Activated naive CD4-positive, alpha-beta T cell treated with anti-CD3 and anti-CD28 coated beads, Interleukin-2, amount 50 U/mL, for 24 hours (primary cell): ENCODE results near the gene SMARCD1.
"Not testable (repeated sequence)": the region's sequence is repeated elsewhere in the genome, so short reads cannot be mapped to it uniquely, and the experiment has no call there.

ENCODE experiments used
- H3K27ac Mint-ChIP-seq: one replicate; pipeline ENCODE4 v1.8.0; 2021; ENCODE audit warnings: mild to moderate bottlenecking, mixed read lengths
- H3K27me3 Mint-ChIP-seq: one replicate; pipeline ENCODE4 v1.8.0; 2021; ENCODE audit warnings: mixed read lengths
- H3K36me3 Mint-ChIP-seq: one replicate; pipeline ENCODE4 v1.8.0; 2021; ENCODE audit warnings: mixed read lengths
- H3K4me1 Mint-ChIP-seq: one replicate; pipeline ENCODE4 v1.8.0; 2021; ENCODE audit warnings: mixed read lengths
- H3K4me3 Mint-ChIP-seq: one replicate; pipeline ENCODE4 v1.8.0; 2021; ENCODE audit warnings: mild to moderate bottlenecking, mixed read lengths
- H3K9me3 Mint-ChIP-seq: one replicate; pipeline ENCODE4 v1.8.0; 2021; ENCODE audit warnings: mixed read lengths

SMARCD1 gene

GRCh38 chr12:50083301-50083700 lies 1.8 kb upstream of the SMARCD1 start:
- Mint-ChIP-seq H3K36me3 (no peaks in the 10 kb centered on the region), H3K27me3 (no peaks in the 10 kb centered on the region), H3K9me3 (no peaks in the 10 kb centered on the region), H3K4me1 (peaks cover 34% of the 10 kb centered on the region), H3K27ac (peak overlapping the region; percentile 88), H3K4me3 (peak overlapping the region; percentile 82)

GRCh38 chr12:50084409-50084774 lies 750 bp upstream of the SMARCD1 start:
- H3K27me3 Mint-ChIP-seq, H3K36me3 Mint-ChIP-seq, H3K9me3 Mint-ChIP-seq: not testable (repeated sequence)
- Mint-ChIP-seq H3K4me1 (peaks cover 43% of the 10 kb centered on the region), H3K4me3 (peak overlapping the region; percentile 93), H3K27ac (peak overlapping the region; percentile 95)

GRCh38 chr12:50085615-50086072 lies 502 bp downstream of the SMARCD1 start:
- no peaks in the 10 kb centered on the region for H3K27me3 Mint-ChIP-seq
- H3K27ac Mint-ChIP-seq, result peak overlapping the region; percentile 53
- no peaks in the 10 kb centered on the region for H3K36me3 Mint-ChIP-seq
- peak overlapping the region; percentile 88 for H3K4me3 Mint-ChIP-seq
- no peaks in the 10 kb centered on the region for H3K9me3 Mint-ChIP-seq
- peaks cover 43% of the 10 kb centered on the region for H3K4me1 Mint-ChIP-seq

- peaks cover 43% of the 10 kb centered on the region for H3K4me1 Mint-ChIP-seq
- H3K27ac Mint-ChIP-seq, result peak overlapping the region; percentile 53
- H3K27me3 Mint-ChIP-seq, result no peaks in the 10 kb centered on the region
- H3K4me3 Mint-ChIP-seq, result peak overlapping the region; percentile 88
- no peaks in the 10 kb centered on the region for H3K9me3 Mint-ChIP-seq
- no peaks in the 10 kb centered on the region for H3K36me3 Mint-ChIP-seq
Measured at GRCh38 chr12:50086148-50086547, 1.0 kb downstream of the SMARCD1 start.

- peaks cover 2% of the 10 kb centered on the region for H3K36me3 Mint-ChIP-seq
- H3K4me1 Mint-ChIP-seq, result peaks cover 42% of the 10 kb centered on the region
- no peaks in the 10 kb centered on the region for H3K27me3 Mint-ChIP-seq
- H3K9me3 Mint-ChIP-seq, result no peaks in the 10 kb centered on the region
- H3K27ac Mint-ChIP-seq, result no peak overlapping the region
- no peak overlapping the region for H3K4me3 Mint-ChIP-seq
Measured at GRCh38 chr12:50087151-50087550, 2.0 kb downstream of the SMARCD1 start.

- no peaks in the 10 kb centered on the region for H3K27me3 Mint-ChIP-seq
- peak overlapping the region; percentile 12 for H3K4me3 Mint-ChIP-seq
- no peak overlapping the region for H3K27ac Mint-ChIP-seq
- H3K36me3 Mint-ChIP-seq, result peaks cover 2% of the 10 kb centered on the region
- peaks cover 39% of the 10 kb centered on the region for H3K4me1 Mint-ChIP-seq
- no peaks in the 10 kb centered on the region for H3K9me3 Mint-ChIP-seq
Measured at GRCh38 chr12:50087995-50088394, 2.9 kb downstream of the SMARCD1 start.

GRCh38 chr12:50088577-50089335 lies 3.6 kb downstream of the SMARCD1 start:
- Mint-ChIP-seq H3K27me3 (no peaks in the 10 kb centered on the region), H3K9me3 (no peaks in the 10 kb centered on the region), H3K27ac (peak overlapping the region; percentile 56), H3K4me3 (peak overlapping the region; percentile 12), H3K4me1 (peaks cover 34% of the 10 kb centered on the region), H3K36me3 (peaks cover 2% of the 10 kb centered on the region)

GRCh38 chr12:50089730-50090129 lies 4.6 kb downstream of the SMARCD1 start:
- Mint-ChIP-seq H3K36me3 (peaks cover 3% of the 10 kb centered on the region), H3K27me3 (no peaks in the 10 kb centered on the region)

GRCh38 chr12:50090391-50090790 lies 5.2 kb downstream of the SMARCD1 start:
- H3K9me3 Mint-ChIP-seq, result no peaks in the 10 kb centered on the region
- peaks cover 30% of the 10 kb centered on the region for H3K4me1 Mint-ChIP-seq
- no peaks in the 10 kb centered on the region for H3K27me3 Mint-ChIP-seq
- no peak overlapping the region for H3K27ac Mint-ChIP-seq
- no peak overlapping the region for H3K4me3 Mint-ChIP-seq
- peaks cover 5% of the 10 kb centered on the region for H3K36me3 Mint-ChIP-seq

More at GRCh38 chr12:50089730-50090129, 4.6 kb downstream of the SMARCD1 start:
- H3K9me3 Mint-ChIP-seq, result no peaks in the 10 kb centered on the region
- H3K27ac Mint-ChIP-seq, result no peak overlapping the region
- H3K4me1 Mint-ChIP-seq, result peaks cover 33% of the 10 kb centered on the region
- no peak overlapping the region for H3K4me3 Mint-ChIP-seq

GRCh38 chr12:50097952-50098351 lies 12.8 kb downstream of the SMARCD1 start:
- Mint-ChIP-seq H3K27me3 (no peaks in the 10 kb centered on the region), H3K27ac (no peak overlapping the region), H3K9me3 (no peaks in the 10 kb centered on the region), H3K36me3 (peaks cover 19% of the 10 kb centered on the region), H3K4me1 (no peaks in the 10 kb centered on the region), H3K4me3 (no peak overlapping the region)

GRCh38 chr12:50099302-50100008 lies 14.3 kb downstream of the SMARCD1 start:
- Mint-ChIP-seq H3K4me3 (no peak overlapping the region), H3K4me1 (peaks cover 3% of the 10 kb centered on the region), H3K27me3 (no peaks in the 10 kb centered on the region), H3K27ac (no peak overlapping the region), H3K36me3 (peaks cover 18% of the 10 kb centered on the region), H3K9me3 (no peaks in the 10 kb centered on the region)

GRCh38 chr12:50100561-50100960 lies 15.4 kb downstream of the SMARCD1 start:
- Mint-ChIP-seq H3K27me3 (no peaks in the 10 kb centered on the region), H3K27ac (no peak overlapping the region), H3K9me3 (no peaks in the 10 kb centered on the region), H3K4me1 (peaks cover 3% of the 10 kb centered on the region), H3K36me3 (peaks cover 14% of the 10 kb centered on the region), H3K4me3 (no peak overlapping the region)

- Mint-ChIP-seq H3K27me3 (no peaks in the 10 kb centered on the region), H3K9me3 (no peaks in the 10 kb centered on the region), H3K4me1 (peaks cover 3% of the 10 kb centered on the region), H3K36me3 (peaks cover 8% of the 10 kb centered on the region), H3K4me3 (no peak overlapping the region), H3K27ac (peak overlapping the region; percentile 23)
Measured at GRCh38 chr12:50101663-50102062, 16.5 kb downstream of the SMARCD1 start.

GRCh38 chr12:50102131-50102531 lies 17.0 kb downstream of the SMARCD1 start:
- Mint-ChIP-seq H3K27ac (no peak overlapping the region), H3K9me3 (no peaks in the 10 kb centered on the region), H3K27me3 (no peaks in the 10 kb centered on the region)

GRCh38 chr12:50102646-50103309 lies 17.6 kb downstream of the SMARCD1 start:
- Mint-ChIP-seq H3K36me3 (peaks cover 5% of the 10 kb centered on the region), H3K9me3 (no peaks in the 10 kb centered on the region), H3K4me3 (no peak overlapping the region), H3K4me1 (peaks cover 3% of the 10 kb centered on the region), H3K27me3 (no peaks in the 10 kb centered on the region), H3K27ac (no peak overlapping the region)

More at GRCh38 chr12:50102131-50102531, 17.0 kb downstream of the SMARCD1 start:
- Mint-ChIP-seq H3K4me3 (no peak overlapping the region), H3K36me3 (peaks cover 6% of the 10 kb centered on the region), H3K4me1 (peaks cover 3% of the 10 kb centered on the region)

- H3K36me3 Mint-ChIP-seq, result peaks cover 4% of the 10 kb centered on the region
- H3K27me3 Mint-ChIP-seq, result no peaks in the 10 kb centered on the region
- no peak overlapping the region for H3K4me3 Mint-ChIP-seq
- H3K27ac Mint-ChIP-seq, result no peak overlapping the region
- no peaks in the 10 kb centered on the region for H3K9me3 Mint-ChIP-seq
- peaks cover 3% of the 10 kb centered on the region for H3K4me1 Mint-ChIP-seq
Measured at GRCh38 chr12:50103351-50103750, 18.2 kb downstream of the SMARCD1 start.
